HG03095 (cell line): ENCODE results near the gene SLC7A4.
A peak's percentile ranks its signal among the peaks of the same experiment; 100 is the strongest.

Source experiments
- ATAC-seq: cut with Tn5 transposase; IDR thresholded peaks from one replicate; pipeline ENCODE4 v1.9.1; 2021; ENCODE audit warnings: moderate library complexity; ENCODE audit not compliant: unreplicated experiment

SLC7A4 gene

GRCh38 chr22:20989323-20990138 is 42.8 kb downstream of the SLC7A4 start:
- ATAC-seq, result no peak

DNA sequence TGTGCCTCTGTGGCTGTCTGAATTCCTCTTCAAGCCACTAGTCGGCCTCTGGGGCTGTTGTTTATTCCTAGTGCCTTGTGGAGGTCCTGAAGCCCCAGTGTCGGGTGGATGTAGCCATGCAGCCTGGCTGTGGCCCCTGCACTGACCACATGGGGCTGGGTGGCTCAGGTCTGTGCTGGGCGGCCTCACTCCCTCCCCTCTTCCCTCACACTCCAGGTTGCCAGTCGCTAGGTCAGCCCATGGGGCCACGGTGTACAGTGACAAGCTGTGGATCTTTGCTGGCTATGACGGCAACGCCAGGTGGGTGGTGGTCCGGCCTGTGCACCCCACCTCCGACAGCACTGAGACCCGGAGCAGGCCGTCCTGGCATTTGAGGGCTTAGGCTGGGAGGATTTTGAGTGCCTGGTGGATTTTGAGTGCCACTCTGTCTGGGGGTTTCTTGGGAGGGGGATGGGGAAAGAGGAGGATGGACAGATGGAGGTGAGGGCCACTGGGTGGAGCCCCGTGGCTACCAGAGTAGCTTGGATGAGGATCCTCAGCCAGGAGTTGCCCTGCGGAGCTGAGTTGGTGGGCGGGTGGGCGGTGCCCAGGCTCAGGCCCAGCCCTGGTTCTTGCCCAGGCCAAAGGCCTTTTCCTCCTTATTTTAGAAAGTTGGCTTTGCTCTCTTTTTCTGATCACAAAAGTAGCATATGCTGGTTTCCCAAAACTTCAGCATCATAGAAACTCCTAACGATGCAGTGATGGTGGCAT is 43.6 kb downstream of the SLC7A4 start:
- no peak for ATAC-seq

- no peak for ATAC-seq
These were observed 45.0 kb downstream of the SLC7A4 start for GRCh38 chr22:20987375-20987774.

DNA sequence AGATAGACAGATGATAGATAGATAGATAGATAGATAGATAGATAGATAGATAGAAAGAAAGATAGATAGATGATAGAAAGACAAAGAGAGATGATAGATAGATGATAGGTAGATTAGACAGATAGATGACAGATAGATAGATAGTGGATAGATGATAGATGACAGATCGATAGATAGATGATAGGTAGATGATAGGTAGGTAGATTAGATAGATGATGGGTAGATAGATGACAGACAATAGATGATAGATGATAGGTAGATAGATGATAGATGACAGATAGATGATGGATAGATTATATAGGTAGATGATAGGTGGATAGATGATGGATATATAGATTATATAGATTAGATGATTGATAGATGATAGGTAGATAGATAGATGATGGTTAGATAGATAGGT is 46.0 kb downstream of the SLC7A4 start:
- no peak for ATAC-seq

GRCh38 chr22:20985720-20986119 is 46.6 kb downstream of the SLC7A4 start:
- no peak for ATAC-seq

DNA sequence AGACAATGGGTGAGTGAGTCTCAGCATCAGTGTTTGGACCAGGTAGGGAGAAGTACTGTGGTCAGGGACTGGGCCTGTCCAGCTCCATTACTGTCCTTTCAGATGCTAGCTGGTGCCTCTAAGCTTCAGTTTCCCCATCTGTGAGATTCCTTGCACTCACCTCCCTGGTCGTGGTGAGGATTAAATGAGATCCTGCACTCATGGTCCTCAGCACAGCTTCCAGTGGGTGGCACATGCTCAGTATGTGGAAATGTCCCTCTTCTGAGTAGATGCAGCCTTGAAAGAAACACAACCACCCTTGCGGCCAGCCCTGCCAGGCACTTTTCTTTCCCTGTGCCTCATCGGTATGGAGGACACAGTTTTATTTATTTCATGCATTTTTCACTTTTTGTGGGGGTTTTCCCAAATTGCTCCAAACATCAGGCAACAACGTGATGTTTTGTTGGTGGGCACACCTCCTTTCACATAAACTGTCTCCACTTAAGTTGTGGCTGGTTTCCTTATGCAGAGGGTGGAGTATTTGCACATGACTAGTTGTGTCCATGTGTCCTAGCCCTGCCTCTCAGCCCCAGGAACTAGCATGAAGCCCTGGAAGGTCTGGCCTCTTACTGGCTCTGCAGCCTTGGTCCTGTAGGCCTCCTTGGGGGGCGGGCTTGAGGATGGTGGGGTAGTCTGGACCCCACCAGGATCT is 49.1 kb downstream of the SLC7A4 start:
- ATAC-seq, result no peak

GRCh38 chr22:20982563-20982882 is 49.8 kb downstream of the SLC7A4 start:
- peak; percentile 16 for ATAC-seq

DNA sequence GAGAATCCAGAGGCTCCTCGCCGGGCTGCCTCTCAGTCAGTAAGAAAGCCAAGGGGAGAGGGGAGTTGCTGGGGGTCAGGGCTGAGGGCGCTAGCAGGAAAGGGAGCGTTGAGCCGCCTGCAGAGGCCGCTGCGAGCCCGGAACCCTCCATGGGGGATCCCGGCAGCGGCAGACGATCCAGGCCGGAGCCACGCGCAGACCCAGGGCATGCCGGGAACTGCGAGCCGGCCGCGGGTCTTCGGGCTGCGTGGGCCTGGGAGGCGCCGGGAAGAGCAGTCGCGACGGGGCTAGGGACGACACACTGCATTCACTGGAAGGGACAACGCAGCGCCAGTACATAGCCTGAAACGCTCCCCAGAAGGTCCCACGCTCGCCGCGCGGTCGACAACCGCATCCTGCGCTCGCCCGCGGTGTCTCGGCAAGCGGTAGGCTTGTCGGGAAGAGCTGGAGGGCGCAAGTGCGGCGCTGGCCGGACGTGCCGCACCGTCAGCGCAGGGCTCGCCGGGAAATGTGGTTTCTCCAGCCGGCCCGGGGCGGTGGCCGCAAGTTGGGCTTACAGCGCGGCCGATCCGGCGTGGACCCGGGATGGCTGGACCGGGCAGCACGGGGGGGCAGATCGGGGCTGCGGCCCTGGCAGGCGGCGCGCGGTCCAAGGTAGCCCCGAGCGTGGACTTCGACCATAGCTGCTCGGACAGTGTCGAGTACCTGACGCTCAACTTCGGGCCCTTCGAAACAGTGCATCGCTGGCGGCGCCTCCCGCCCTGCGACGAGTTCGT is 50.4 kb downstream of the SLC7A4 start, which contains the start of gene LZTR1:
Gene LZTR1 (plus strand): TSS at position 511 of the 776 bp plus-strand sequence. CDS start 75 bp downstream, at position 586.
- ATAC-seq, result peak; percentile 68

- ATAC-seq, result no peak
These were observed 51.2 kb downstream of the SLC7A4 start for GRCh38 chr22:20980938-20981722.

- ATAC-seq, result no peak
These were observed 51.8 kb downstream of the SLC7A4 start for GRCh38 chr22:20980523-20980922.

- ATAC-seq, result no peak
These were observed 52.4 kb downstream of the SLC7A4 start for GRCh38 chr22:20979940-20980453.

GRCh38 chr22:20979243-20979809 is 53.0 kb downstream of the SLC7A4 start:
- no peak for ATAC-seq
